HEK293 (cell line): Measurements from ENCODE around the gene LMOD3.

ENCODE experiments used
- CTCF ChIA-PET: fragments of 350-600 bp; formaldehyde crosslinking; extraction: SDS; loops from one replicate; lab custom pipeline; 2021; ENCODE audit warnings: antibody characterized with exemption; lab: Yijun Ruan, JAX
- POLR2A ChIA-PET: fragments of 300-600 bp; formaldehyde crosslinking; extraction: SDS; loops from one replicate; lab custom pipeline; 2020; ENCODE audit warnings: antibody characterized with exemption, inconsistent platforms; lab: Yijun Ruan, JAX
- H3K27ac ChIP-seq: fragments of 200-500 bp; sonication (Bioruptor generic); 2 replicates; pipeline ENCODE4 v1.5.1; 2014; ENCODE audit warnings: low read depth, low read length, control low read depth, inconsistent platforms; ENCODE audit errors: extremely low read depth
- H3K36me3 ChIP-seq, 2 experiments: fragments of 200-500 bp in 1 of 2; sonication (Bioruptor generic) in 1 of 2; 1 replicate in 1 of 2; 2 replicates in 1 of 2; pipeline ENCODE4 v1.5.1; 2014 to 2017; ENCODE audit warnings: inconsistent platforms in 2 of 2, low read length in 2 of 2; ENCODE audit not compliant: control insufficient read depth in 2 of 2, insufficient read depth in 1 of 2
- H3K4me1 ChIP-seq: fragments of 200-500 bp; sonication (Bioruptor generic); 2 replicates; pipeline ENCODE4 v1.5.1; 2014; ENCODE audit warnings: mild to moderate bottlenecking, low read length, inconsistent platforms; ENCODE audit not compliant: control insufficient read depth, insufficient read depth
- H3K4me3 ChIP-seq: 2 replicates; pipeline ENCODE4 v1.5.1; 2011; ENCODE audit warnings: low read depth, mild to moderate bottlenecking, control low read depth, low read length, moderate library complexity
- H3K9me3 ChIP-seq: fragments of 200-500 bp; sonication (Bioruptor generic); 2 replicates; pipeline ENCODE4 v1.5.1; 2014; ENCODE audit warnings: low read depth, low read length, inconsistent platforms; ENCODE audit not compliant: control insufficient read depth, insufficient read depth
- FEZF1 ChIP-seq: fragments of 450-650 bp; formaldehyde crosslinking; IDR thresholded peaks from 2 replicates; pipeline ENCODE4 v1.5.1; 2016; ENCODE audit warnings: missing biosample characterization, missing genetic modification characterization
- GLIS2 ChIP-seq: fragments of 450-650 bp; formaldehyde crosslinking; IDR thresholded peaks from 2 replicates; pipeline ENCODE4 v1.5.1; 2016; ENCODE audit warnings: missing biosample characterization, missing genetic modification characterization
- HOXC10 ChIP-seq: sonication (generic); formaldehyde crosslinking; IDR thresholded peaks from 2 replicates; pipeline ENCODE4 v1.8.1; 2023; ENCODE audit warnings: mild to moderate bottlenecking, missing genetic modification reagents
- RBAK ChIP-seq: fragments of 450-650 bp; formaldehyde crosslinking; IDR thresholded peaks from 2 replicates; pipeline ENCODE4 v1.5.1; 2016; ENCODE audit warnings: missing biosample characterization, missing genetic modification characterization
- REPIN1 ChIP-seq: fragments of 450-650 bp; formaldehyde crosslinking; IDR thresholded peaks from 2 replicates; pipeline ENCODE4 v1.5.1; 2017; ENCODE audit warnings: missing biosample characterization, missing genetic modification characterization, low read depth
- SCRT2 ChIP-seq: fragments of 450-650 bp; formaldehyde crosslinking; IDR thresholded peaks from 2 replicates; pipeline ENCODE4 v1.5.1; 2016; ENCODE audit warnings: missing biosample characterization, missing genetic modification characterization
- TRIM28 ChIP-seq: IDR thresholded peaks from 2 replicates; pipeline ENCODE4 v1.6.1; 2011; ENCODE audit warnings: low read length, control low read depth, borderline replicate concordance
- WT1 ChIP-seq: fragments of 450-650 bp; formaldehyde crosslinking; IDR thresholded peaks from 2 replicates; pipeline ENCODE4 v1.5.1; 2016; ENCODE audit warnings: missing biosample characterization, missing genetic modification characterization
- ZBTB17 ChIP-seq: fragments of 450-650 bp; formaldehyde crosslinking; IDR thresholded peaks from 2 replicates; pipeline ENCODE4 v1.5.1; 2016; ENCODE audit warnings: missing biosample characterization, missing genetic modification characterization
- ZBTB20 ChIP-seq: fragments of 450-650 bp; formaldehyde crosslinking; IDR thresholded peaks from 2 replicates; pipeline ENCODE4 v1.5.1; 2016; ENCODE audit warnings: missing biosample characterization, missing genetic modification characterization
- ZBTB8A ChIP-seq: fragments of 450-650 bp; formaldehyde crosslinking; IDR thresholded peaks from 2 replicates; pipeline ENCODE4 v1.5.1; 2016; ENCODE audit warnings: missing biosample characterization, missing genetic modification characterization
- ZIC2 ChIP-seq: fragments of 450-650 bp; formaldehyde crosslinking; IDR thresholded peaks from 2 replicates; pipeline ENCODE4 v1.5.1; 2016; ENCODE audit warnings: missing biosample characterization, missing genetic modification characterization
- ZNF146 ChIP-seq: fragments of 450-650 bp; formaldehyde crosslinking; IDR thresholded peaks from 2 replicates; pipeline ENCODE4 v1.5.1; 2016; ENCODE audit warnings: missing biosample characterization, missing genetic modification characterization
- ZNF202 ChIP-seq: fragments of 450-650 bp; formaldehyde crosslinking; IDR thresholded peaks from 2 replicates; pipeline ENCODE4 v1.5.1; 2016; ENCODE audit warnings: missing biosample characterization, missing genetic modification characterization, borderline replicate concordance
- ZNF214 ChIP-seq: fragments of 450-650 bp; formaldehyde crosslinking; IDR thresholded peaks from 2 replicates; pipeline ENCODE4 v1.5.1; 2017; ENCODE audit warnings: missing biosample characterization, mild to moderate bottlenecking, missing genetic modification characterization, borderline replicate concordance
- ZNF223 ChIP-seq: fragments of 450-650 bp; formaldehyde crosslinking; IDR thresholded peaks from 2 replicates; pipeline ENCODE4 v1.5.1; 2016; ENCODE audit warnings: missing biosample characterization, missing genetic modification characterization
- ZNF239 ChIP-seq: fragments of 450-650 bp; formaldehyde crosslinking; IDR thresholded peaks from 2 replicates; pipeline ENCODE4 v1.5.1; 2016; ENCODE audit warnings: missing biosample characterization, missing genetic modification characterization
- ZNF280D ChIP-seq: fragments of 450-650 bp; formaldehyde crosslinking; IDR thresholded peaks from 2 replicates; pipeline ENCODE4 v1.5.1; 2016; ENCODE audit warnings: missing biosample characterization, missing genetic modification characterization
- ZNF513 ChIP-seq: fragments of 450-650 bp; IDR thresholded peaks from 2 replicates; pipeline ENCODE4 v1.5.1; 2018; ENCODE audit warnings: missing biosample characterization, missing genetic modification characterization
- ZNF529 ChIP-seq: fragments of 450-650 bp; formaldehyde crosslinking; IDR thresholded peaks from 2 replicates; pipeline ENCODE4 v1.5.1; 2017; ENCODE audit warnings: missing genetic modification characterization, missing biosample characterization; ENCODE audit not compliant: insufficient replicate concordance
- TF ChIP-seq, protein P1 (sequence below): fragments of 450-650 bp; formaldehyde crosslinking; IDR thresholded peaks from 2 replicates; pipeline ENCODE4 v1.5.0; 2017; ENCODE audit warnings: missing biosample characterization, missing genetic modification characterization, borderline replicate concordance
- TF ChIP-seq, protein P2 (sequence below): fragments of 450-650 bp; formaldehyde crosslinking; IDR thresholded peaks from 2 replicates; pipeline ENCODE4 v1.5.1; 2016; ENCODE audit warnings: missing biosample characterization, missing genetic modification characterization
- TF ChIP-seq, protein P3 (sequence below): fragments of 450-650 bp; formaldehyde crosslinking; IDR thresholded peaks from 2 replicates; pipeline ENCODE4 v1.5.1; 2016; ENCODE audit warnings: missing biosample characterization, missing genetic modification characterization, borderline replicate concordance

Gene LMOD3

GRCh38 chr3:69126216-69126615, 3.8 kb upstream of the LMOD3 start:
- Histone ChIP-seq H3K4me1 (no peaks in the 10 kb centered on the region), H3K9me3 (no peaks in the 10 kb centered on the region), H3K27ac (no peak overlapping the region), H3K36me3 (no peaks in the 10 kb centered on the region), H3K4me3 (no peak overlapping the region)
- POLR2A ChIA-PET, result no interaction called here
- CTCF ChIA-PET, result interaction anchor here (0.7 to 3.3 kb wide), 4 partner anchors 10 to 180 kb away, joined by 3 to 12 read pairs (median 4); no protein-coding TSS in a partner anchor
- TF ChIP-seq HOXC10 (CRISPR knock-in tag) (no peak), ZNF146 (tag by site-specific recombination) (no peak), ZNF214 (no peak), ZNF513 (tag by site-specific recombination) (no peak), WT1 (tag by site-specific recombination) (no peak), ZIC2 (no peak), ZBTB17 (no peak), RBAK (no peak), SCRT2 (no peak), ZNF223 (tag by site-specific recombination) (no peak), ZBTB8A (tag by site-specific recombination) (no peak), ZBTB20 (tag by site-specific recombination) (no peak), FEZF1 (tag by site-specific recombination) (no peak), GLIS2 (tag by site-specific recombination) (no peak)
- TF ChIP-seq, protein P1, sequence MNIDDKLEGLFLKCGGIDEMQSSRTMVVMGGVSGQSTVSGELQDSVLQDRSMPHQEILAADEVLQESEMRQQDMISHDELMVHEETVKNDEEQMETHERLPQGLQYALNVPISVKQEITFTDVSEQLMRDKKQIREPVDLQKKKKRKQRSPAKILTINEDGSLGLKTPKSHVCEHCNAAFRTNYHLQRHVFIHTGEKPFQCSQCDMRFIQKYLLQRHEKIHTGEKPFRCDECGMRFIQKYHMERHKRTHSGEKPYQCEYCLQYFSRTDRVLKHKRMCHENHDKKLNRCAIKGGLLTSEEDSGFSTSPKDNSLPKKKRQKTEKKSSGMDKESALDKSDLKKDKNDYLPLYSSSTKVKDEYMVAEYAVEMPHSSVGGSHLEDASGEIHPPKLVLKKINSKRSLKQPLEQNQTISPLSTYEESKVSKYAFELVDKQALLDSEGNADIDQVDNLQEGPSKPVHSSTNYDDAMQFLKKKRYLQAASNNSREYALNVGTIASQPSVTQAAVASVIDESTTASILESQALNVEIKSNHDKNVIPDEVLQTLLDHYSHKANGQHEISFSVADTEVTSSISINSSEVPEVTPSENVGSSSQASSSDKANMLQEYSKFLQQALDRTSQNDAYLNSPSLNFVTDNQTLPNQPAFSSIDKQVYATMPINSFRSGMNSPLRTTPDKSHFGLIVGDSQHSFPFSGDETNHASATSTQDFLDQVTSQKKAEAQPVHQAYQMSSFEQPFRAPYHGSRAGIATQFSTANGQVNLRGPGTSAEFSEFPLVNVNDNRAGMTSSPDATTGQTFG, result no peak
- TF ChIP-seq, protein P2, sequence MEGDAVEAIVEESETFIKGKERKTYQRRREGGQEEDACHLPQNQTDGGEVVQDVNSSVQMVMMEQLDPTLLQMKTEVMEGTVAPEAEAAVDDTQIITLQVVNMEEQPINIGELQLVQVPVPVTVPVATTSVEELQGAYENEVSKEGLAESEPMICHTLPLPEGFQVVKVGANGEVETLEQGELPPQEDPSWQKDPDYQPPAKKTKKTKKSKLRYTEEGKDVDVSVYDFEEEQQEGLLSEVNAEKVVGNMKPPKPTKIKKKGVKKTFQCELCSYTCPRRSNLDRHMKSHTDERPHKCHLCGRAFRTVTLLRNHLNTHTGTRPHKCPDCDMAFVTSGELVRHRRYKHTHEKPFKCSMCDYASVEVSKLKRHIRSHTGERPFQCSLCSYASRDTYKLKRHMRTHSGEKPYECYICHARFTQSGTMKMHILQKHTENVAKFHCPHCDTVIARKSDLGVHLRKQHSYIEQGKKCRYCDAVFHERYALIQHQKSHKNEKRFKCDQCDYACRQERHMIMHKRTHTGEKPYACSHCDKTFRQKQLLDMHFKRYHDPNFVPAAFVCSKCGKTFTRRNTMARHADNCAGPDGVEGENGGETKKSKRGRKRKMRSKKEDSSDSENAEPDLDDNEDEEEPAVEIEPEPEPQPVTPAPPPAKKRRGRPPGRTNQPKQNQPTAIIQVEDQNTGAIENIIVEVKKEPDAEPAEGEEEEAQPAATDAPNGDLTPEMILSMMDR (tag by site-specific recombination), result no peak
- TF ChIP-seq, protein P3, sequence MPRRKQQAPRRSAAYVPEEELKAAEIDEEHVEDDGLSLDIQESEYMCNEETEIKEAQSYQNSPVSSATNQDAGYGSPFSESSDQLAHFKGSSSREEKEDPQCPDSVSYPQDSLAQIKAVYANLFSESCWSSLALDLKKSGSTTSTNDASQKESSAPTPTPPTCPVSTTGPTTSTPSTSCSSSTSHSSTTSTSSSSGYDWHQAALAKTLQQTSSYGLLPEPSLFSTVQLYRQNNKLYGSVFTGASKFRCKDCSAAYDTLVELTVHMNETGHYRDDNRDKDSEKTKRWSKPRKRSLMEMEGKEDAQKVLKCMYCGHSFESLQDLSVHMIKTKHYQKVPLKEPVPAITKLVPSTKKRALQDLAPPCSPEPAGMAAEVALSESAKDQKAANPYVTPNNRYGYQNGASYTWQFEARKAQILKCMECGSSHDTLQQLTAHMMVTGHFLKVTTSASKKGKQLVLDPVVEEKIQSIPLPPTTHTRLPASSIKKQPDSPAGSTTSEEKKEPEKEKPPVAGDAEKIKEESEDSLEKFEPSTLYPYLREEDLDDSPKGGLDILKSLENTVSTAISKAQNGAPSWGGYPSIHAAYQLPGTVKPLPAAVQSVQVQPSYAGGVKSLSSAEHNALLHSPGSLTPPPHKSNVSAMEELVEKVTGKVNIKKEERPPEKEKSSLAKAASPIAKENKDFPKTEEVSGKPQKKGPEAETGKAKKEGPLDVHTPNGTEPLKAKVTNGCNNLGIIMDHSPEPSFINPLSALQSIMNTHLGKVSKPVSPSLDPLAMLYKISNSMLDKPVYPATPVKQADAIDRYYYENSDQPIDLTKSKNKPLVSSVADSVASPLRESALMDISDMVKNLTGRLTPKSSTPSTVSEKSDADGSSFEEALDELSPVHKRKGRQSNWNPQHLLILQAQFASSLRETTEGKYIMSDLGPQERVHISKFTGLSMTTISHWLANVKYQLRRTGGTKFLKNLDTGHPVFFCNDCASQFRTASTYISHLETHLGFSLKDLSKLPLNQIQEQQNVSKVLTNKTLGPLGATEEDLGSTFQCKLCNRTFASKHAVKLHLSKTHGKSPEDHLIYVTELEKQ, result no peak

DNA sequence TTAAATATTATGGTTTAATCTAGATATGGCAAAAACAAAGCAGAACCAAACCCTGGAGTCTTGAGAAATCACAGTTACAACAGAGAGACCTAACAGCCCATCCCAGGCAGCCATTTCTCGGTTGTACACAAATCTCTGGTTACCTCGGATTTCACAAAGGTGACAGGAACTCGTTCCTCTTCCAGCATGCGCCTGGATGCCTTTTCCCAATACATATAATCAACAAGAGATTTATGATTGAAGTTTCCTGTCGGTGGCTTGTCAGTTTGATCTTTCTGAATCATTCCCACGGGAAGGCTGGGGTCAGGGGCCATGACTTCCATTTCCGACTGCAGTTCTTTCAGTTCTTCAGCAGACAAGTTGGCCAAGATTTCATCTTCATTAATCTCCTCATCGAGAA, 445 bp downstream of the LMOD3 start:
- POLR2A ChIA-PET, result no interaction called here
- no peaks in the 10 kb centered on the region for H3K36me3 ChIP-seq
- CTCF ChIA-PET, result interaction anchor here (0.6 to 4.1 kb wide), 18 partner anchors 9 to 667 kb away, joined by 3 to 42 read pairs (median 4); partner anchors contain the start of gene ARL6IP5
- TF ChIP-seq ZNF239 (tag by site-specific recombination) (no peak), ZNF529 (tag by site-specific recombination) (no peak), TRIM28 (no peak), ZNF280D (tag by site-specific recombination) (no peak), REPIN1 (tag by site-specific recombination) (no peak), ZNF513 (tag by site-specific recombination) (no peak), ZNF202 (tag by site-specific recombination) (no peak)

More for the DNA sequence above, 445 bp downstream of the LMOD3 start:
- Histone ChIP-seq H3K4me1 (no peaks in the 10 kb centered on the region), H3K4me3 (no peak overlapping the region), H3K27ac (no peak overlapping the region), H3K9me3 (no peaks in the 10 kb centered on the region)
